H1 (cell line): ENCODE measurements around the gene SELENOI. TPM values are rescaled to one million over a fixed set of nuclear protein-coding genes. Genes with fewer than 3 reads are reported as not detected.

ENCODE experiments used
- ATF3 ChIP-seq: IDR thresholded peaks from 2 replicates; pipeline ENCODE4 v1.6.1; 2011; ENCODE audit warnings: low read depth, mild to moderate bottlenecking, low read length; ENCODE audit not compliant: insufficient read depth
- CHD1 ChIP-seq: IDR thresholded peaks from 2 replicates; pipeline ENCODE4 v1.6.1; 2012; ENCODE audit warnings: low read depth, low read length, improper control_type of control experiment
- CHD7 ChIP-seq: fragments of 300-600 bp; sonication (generic); IDR thresholded peaks from 2 replicates; pipeline ENCODE4 v1.7.1; 2012; ENCODE audit warnings: low read length, moderate library complexity, mild to moderate bottlenecking, inconsistent platforms; ENCODE audit not compliant: insufficient replicate concordance
- HDAC2 ChIP-seq, 2 experiments: fragments of 300-600 bp in 1 of 2; sonication (generic) in 1 of 2; IDR thresholded peaks; 2 replicates each; pipeline ENCODE4 v1.6.1; 2011 to 2012; ENCODE audit warnings: low read depth in 2 of 2, low read length in 2 of 2, mild to moderate bottlenecking in 2 of 2, moderate library complexity in 2 of 2, borderline replicate concordance in 1 of 2, inconsistent platforms in 1 of 2
- HDAC6 ChIP-seq: IDR thresholded peaks from one replicate; pipeline ENCODE4 v1.7.1; 2012; ENCODE audit warnings: low read depth, mild to moderate bottlenecking, inconsistent platforms, low read length, moderate library complexity
- KDM1A ChIP-seq: fragments of 200-600, 300-600 bp; sonication (generic); IDR thresholded peaks from 2 replicates; pipeline ENCODE4 v1.7.1; 2016; ENCODE audit warnings: mild to moderate bottlenecking, low read length, borderline replicate concordance
- PHF8 ChIP-seq: fragments of 200-600 bp; sonication (generic); conservative IDR thresholded peaks from 2 replicates; pipeline ENCODE4 v1.7.1; 2012; ENCODE audit warnings: low read depth, mild to moderate bottlenecking, inconsistent platforms, low read length, moderate library complexity
- RNF2 ChIP-seq: fragments of 200-900, 300-1000 bp; sonication (generic); IDR thresholded peaks from 2 replicates; pipeline ENCODE4 v1.7.1; 2016; ENCODE audit warnings: borderline replicate concordance, low read depth, mild to moderate bottlenecking, antibody characterized with exemption, low read length; ENCODE audit not compliant: poor library complexity, severe bottlenecking; ENCODE audit errors: missing control alignments
- RXRA ChIP-seq: IDR thresholded peaks from 2 replicates; pipeline ENCODE4 v1.6.1; 2011; ENCODE audit warnings: low read depth, mild to moderate bottlenecking, low read length, moderate library complexity; ENCODE audit not compliant: insufficient read depth
- SIRT6 ChIP-seq: IDR thresholded peaks from one replicate; pipeline ENCODE4 v1.7.1; 2012; ENCODE audit warnings: low read length, inconsistent platforms
- TEAD4 ChIP-seq: IDR thresholded peaks from 2 replicates; pipeline ENCODE4 v1.6.1; 2012; ENCODE audit warnings: low read depth, low read length, inconsistent platforms, mixed read lengths
- polyA plus RNA-seq, 7 experiments: library from polyadenylated mRNA; depleted of rRNA in 3 of 7; stranded (reverse) in 5 of 7; unstranded in 2 of 7; fragments of >200 nt in 5 of 7; fragments of 200-250 nt in 2 of 7; gene quantifications; 1 replicate in 5 of 7; 2 replicates in 1 of 7; 4 replicates in 1 of 7; pipeline versions ENCODE4 v1.2.1 to v1.2.3, GENCODE V29; 2011 to 2013; ENCODE audit warnings: missing spikeins in 2 of 7, mixed read lengths in 2 of 7
- total RNA-seq: library from RNA; stranded (reverse); fragmentation: NEBNext Ultra II Directional; extraction: Animal tissue kit (Norgen Biotek cat#: 25700); gene quantifications from 2 replicates; pipeline ENCODE4 v1.2.1, GENCODE V29; 2021

SELENOI gene
- total and polyA plus RNA-seq, 2 of the 8 experiments (the other 6 are each of a cell fraction or from before 2014, with no cell fraction given), result 15.9 to 63.8 TPM

GRCh38 chr2:26325851-26326250 is 20.1 kb upstream of the SELENOI start (continued):
- TF ChIP-seq CHD7 (no peak), PHF8 (no peak), HDAC2 (IDR thresholded peaks at IDR 0.05; ENCODE audit: borderline replicate concordance in 1 of 2, low read depth in 2 of 2, low read length in 2 of 2) (no peak), SIRT6 (no peak), RNF2 (no peak), TEAD4 (no peak), CHD1 (no peak), KDM1A (no peak), ATF3 (no peak), HDAC6 (no peak), RXRA (no peak)
